A549 (cell line): ENCODE measurements around the gene PMEL. TPM values are rescaled to one million over a fixed set of nuclear protein-coding genes. Genes with fewer than 3 reads are reported as not detected.

Source experiments
- ATAC-seq, 2 experiments: fragments of 200-7000 bp in 1 of 2; fragments of >200 bp in 1 of 2; cut with Nextera tagmentation in 1 of 2; cut with Tn5 transposase in 1 of 2; 3 replicates each; pipeline versions ENCODE4 v1.8.0 to v1.9.1; 2018 to 2020; ENCODE audit warnings: mild to moderate bottlenecking in 1 of 2, moderate library complexity in 1 of 2
- CTCF ChIA-PET: fragments of 300-600 bp; sonication (Branson Sonifier 250); formaldehyde crosslinking; extraction: SDS; loops from one replicate; lab custom pipeline; 2021; ENCODE audit warnings: antibody characterized with exemption, inconsistent platforms; lab: Yijun Ruan, JAX
- POLR2A ChIA-PET: fragments of 350-600 bp; formaldehyde crosslinking; extraction: SDS; loops from one replicate; lab custom pipeline; 2021; ENCODE audit warnings: antibody characterized with exemption, inconsistent platforms; lab: Yijun Ruan, JAX
- DNase-seq, 2 experiments: peaks; one replicate each; pipeline versions ENCODE4 v3.0.0 to v3.0.0-alpha.2; 2011 to 2016; ENCODE audit warnings: low read depth in 1 of 2, low spot score in 1 of 2
- FAIRE-seq: peaks from 2 replicates; lab custom pipeline; 2011; peaks lifted over from hg19 to GRCh38; lab: Jason Lieb, UNC
- H3K27ac ChIP-seq, 2 experiments: fragments of >200 bp; sonication (Bioruptor Twin); formaldehyde crosslinking; 3 replicates each; pipeline ENCODE4 v1.5.1; 2016 to 2017
- H3K4me1 ChIP-seq: fragments of >200 bp; sonication (Bioruptor Twin); formaldehyde crosslinking; 3 replicates; pipeline ENCODE4 v1.6.1; 2016
- H3K4me2 ChIP-seq: fragments of >200 bp; sonication (Bioruptor Twin); formaldehyde crosslinking; 3 replicates; pipeline ENCODE4 v1.6.1; 2016
- H3K4me3 ChIP-seq: fragments of >200 bp; sonication (Bioruptor Twin); formaldehyde crosslinking; 3 replicates; pipeline ENCODE4 v1.5.1; 2016
- H3K9me3 ChIP-seq: fragments of >200 bp; sonication (Bioruptor Twin); formaldehyde crosslinking; 3 replicates; pipeline ENCODE4 v1.6.1; 2016
- CEBPB ChIP-seq, 2 experiments: fragments of >200 bp in 1 of 2; sonication (Bioruptor Twin) in 1 of 2; formaldehyde crosslinking in 1 of 2; IDR thresholded peaks; 2 replicates each; pipeline ENCODE4 v1.6.1; 2012 to 2016
- E2F6 ChIP-seq: IDR thresholded peaks from 2 replicates; pipeline ENCODE4 v1.6.1; 2012; ENCODE audit warnings: low read depth, borderline replicate concordance
- EHF ChIP-seq: fragments of 250-450 bp; sonication (Bioruptor Pico); IDR thresholded peaks from 2 replicates; pipeline ENCODE4 v1.5.0; 2020; ENCODE audit warnings: mild to moderate bottlenecking
- FOSL2 ChIP-seq, 2 experiments: fragments of 450-650 bp in 1 of 2; fragments of >200 bp in 1 of 2; sonication (Bioruptor Twin) in 1 of 2; formaldehyde crosslinking; IDR thresholded peaks; 2 replicates each; pipeline versions ENCODE4 v1.5.0 to v1.6.1; 2016 to 2020; ENCODE audit warnings: mild to moderate bottlenecking in 1 of 2, moderate library complexity in 1 of 2
- FOXS1 ChIP-seq: fragments of 250-450 bp; sonication (Bioruptor Pico); IDR thresholded peaks from 2 replicates; pipeline ENCODE4 v1.5.0; 2020; ENCODE audit warnings: mild to moderate bottlenecking, moderate library complexity
- GATA3 ChIP-seq: IDR thresholded peaks from 2 replicates; pipeline ENCODE4 v1.6.1; 2012; ENCODE audit warnings: borderline replicate concordance
- HEYL ChIP-seq: fragments of 250-450 bp; sonication (Bioruptor Pico); IDR thresholded peaks from 2 replicates; pipeline ENCODE4 v1.8.0; 2021; ENCODE audit warnings: mild to moderate bottlenecking, moderate library complexity
- HOXB13 ChIP-seq: fragments of 250-450 bp; sonication (Bioruptor Pico); IDR thresholded peaks from 2 replicates; pipeline ENCODE4 v1.5.0; 2020; ENCODE audit warnings: low read depth, mild to moderate bottlenecking, moderate library complexity
- HOXB5 ChIP-seq: fragments of 250-450 bp; sonication (Bioruptor Pico); IDR thresholded peaks from 2 replicates; pipeline ENCODE4 v1.5.0; 2020; ENCODE audit warnings: mild to moderate bottlenecking, moderate library complexity
- JUN ChIP-seq, 2 experiments: fragments of >200 bp; sonication (Bioruptor Twin); formaldehyde crosslinking; IDR thresholded peaks; 2 replicates in 1 of 2; 3 replicates in 1 of 2; pipeline ENCODE4 v1.6.1; 2016 to 2017
- KDM1A ChIP-seq: fragments of 200-600 bp; sonication (generic); IDR thresholded peaks from 2 replicates; pipeline ENCODE4 v1.6.1; 2016; ENCODE audit warnings: low read depth, mild to moderate bottlenecking
- MAFK ChIP-seq: fragments of 450-650 bp; IDR thresholded peaks from 2 replicates; pipeline ENCODE4 v1.6.1; 2014; ENCODE audit not compliant: partially characterized antibody
- MAX ChIP-seq: IDR thresholded peaks from 2 replicates; pipeline ENCODE4 v1.6.1; 2012
- PHF8 ChIP-seq: fragments of 200-600 bp; sonication (generic); IDR thresholded peaks from 2 replicates; pipeline ENCODE4 v1.6.1; 2016; ENCODE audit warnings: low read depth, mild to moderate bottlenecking, antibody characterized with exemption, moderate library complexity, borderline replicate concordance
- RAD21 ChIP-seq, 2 experiments: fragments of >200 bp in 1 of 2; sonication (Bioruptor Twin) in 1 of 2; formaldehyde crosslinking in 1 of 2; IDR thresholded peaks in 1 of 2; conservative IDR thresholded peaks in 1 of 2; 2 replicates in 1 of 2; 3 replicates in 1 of 2; pipeline ENCODE4 v1.6.1; 2012 to 2018; ENCODE audit warnings: inconsistent platforms in 1 of 2
- RARB ChIP-seq: fragments of 250-450 bp; sonication (Bioruptor Pico); IDR thresholded peaks from 2 replicates; pipeline ENCODE4 v1.8.0; 2021; ENCODE audit warnings: mild to moderate bottlenecking, moderate library complexity
- RCOR1 ChIP-seq: fragments of 150-350 bp; IDR thresholded peaks from 2 replicates; pipeline ENCODE4 v1.6.1; 2014; ENCODE audit warnings: antibody characterized with exemption, low read length, low read depth
- RFX5 ChIP-seq: fragments of 450-650 bp; IDR thresholded peaks from 2 replicates; pipeline ENCODE4 v1.7.1; 2014; ENCODE audit warnings: antibody characterized with exemption, mild to moderate bottlenecking, moderate library complexity
- RNF2 ChIP-seq: fragments of 200-600 bp; sonication (generic); IDR thresholded peaks from 2 replicates; pipeline ENCODE4 v1.6.1; 2016; ENCODE audit warnings: low read depth, mild to moderate bottlenecking, antibody characterized with exemption, moderate library complexity, borderline replicate concordance
- TFCP2L1 ChIP-seq: fragments of 250-450 bp; sonication (Bioruptor Pico); IDR thresholded peaks from 2 replicates; pipeline ENCODE4 v1.5.0; 2021; ENCODE audit warnings: mild to moderate bottlenecking
- WGBS: methylation state at CpG from one replicate; pipeline ENCODE4 v1.1.6; 2017; ENCODE audit errors: missing lambda C conversion rate; 5-methylcytosine and 5-hydroxymethylcytosine counted together
- polyA plus RNA-seq, 4 experiments: library from polyadenylated mRNA; depleted of rRNA in 3 of 4; stranded (reverse); fragments of >200 nt; fragmentation: RNase III in 1 of 4; extraction: RNeasy Plus Mini Kit Qiagen cat#74134 plus additional on column Dnase treatment in 1 of 4; gene quantifications; 2 replicates in 3 of 4; 3 replicates in 1 of 4; pipeline ENCODE4 v1.2.3, GENCODE V29; 2011 to 2017
- TF ChIP-seq, protein P1 (sequence below): fragments of >200 bp; sonication (Bioruptor Twin); formaldehyde crosslinking; IDR thresholded peaks from 3 replicates; pipeline ENCODE4 v1.6.1; 2016

PMEL gene
- polyA plus RNA-seq, 2 of the 4 experiments (the other 2 are of a cell fraction) = 1.4 to 2.2 TPM

GRCh38 chr12:56011509-56012090 is 45.8 kb upstream of the PMEL start:
- Histone ChIP-seq H3K4me1 (peaks cover 6% of the 10 kb centered on the region; the same call in 2 of the 3 replicates), H3K4me3 (no peak overlapping the region), H3K4me2 (no peak overlapping the region), H3K27ac (no peak overlapping the region), H3K9me3 (no peaks in the 10 kb centered on the region)
- DNase-seq (no peak), FAIRE-seq (no peak), ATAC-seq (no peak)
- no peak for TF ChIP-seq RARB (CRISPR knock-in tag)
- no peak for TF ChIP-seq HOXB5 (CRISPR knock-in tag)
- no peak for TF ChIP-seq KDM1A
- TF ChIP-seq CEBPB (IDR thresholded peaks at IDR 0.05) = no peak
- no peak for TF ChIP-seq E2F6
- no peak for TF ChIP-seq FOXS1
- TF ChIP-seq GATA3 = no peak
- no peak for TF ChIP-seq HEYL (CRISPR knock-in tag)
- TF ChIP-seq, protein P1, sequence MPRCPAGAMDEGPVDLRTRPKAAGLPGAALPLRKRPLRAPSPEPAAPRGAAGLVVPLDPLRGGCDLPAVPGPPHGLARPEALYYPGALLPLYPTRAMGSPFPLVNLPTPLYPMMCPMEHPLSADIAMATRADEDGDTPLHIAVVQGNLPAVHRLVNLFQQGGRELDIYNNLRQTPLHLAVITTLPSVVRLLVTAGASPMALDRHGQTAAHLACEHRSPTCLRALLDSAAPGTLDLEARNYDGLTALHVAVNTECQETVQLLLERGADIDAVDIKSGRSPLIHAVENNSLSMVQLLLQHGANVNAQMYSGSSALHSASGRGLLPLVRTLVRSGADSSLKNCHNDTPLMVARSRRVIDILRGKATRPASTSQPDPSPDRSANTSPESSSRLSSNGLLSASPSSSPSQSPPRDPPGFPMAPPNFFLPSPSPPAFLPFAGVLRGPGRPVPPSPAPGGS = no peak
- TF ChIP-seq RAD21 (conservative IDR thresholded peaks at IDR 0.05 in 1 of 2, IDR thresholded peaks at IDR 0.05 in 1 of 2) = no peak
- ChIA-PET CTCF (interaction anchor here (1.1 to 5.7 kb wide), 4 partner anchors 15 to 273 kb away, joined by 3 to 33 read pairs (median 14); partner anchors contain the start of gene SUOX), POLR2A (no interaction called here)
- WGBS = 92% methylated on average over 2 of the region's 2 CpGs

GRCh38 chr12:56010111-56010570 is 44.3 kb upstream of the PMEL start:
- DNase-seq (no peak), ATAC-seq (no peak)
- no peak overlapping the region for H3K4me2 ChIP-seq
- H3K4me1 ChIP-seq = peaks cover 6% of the 10 kb centered on the region; the same call in 2 of the 3 replicates
- 47% methylated on average over 2 of the region's 2 CpGs for WGBS
- POLR2A ChIA-PET = no interaction called here
- no peaks in the 10 kb centered on the region for H3K9me3 ChIP-seq
- TF ChIP-seq MAFK (no peak), RCOR1 (no peak), HOXB13 (CRISPR knock-in tag) (no peak), MAX (no peak), RFX5 (no peak), TFCP2L1 (CRISPR knock-in tag) (no peak), RNF2 (no peak)
- TF ChIP-seq, all 56 proteins: peak for 0
- Histone ChIP-seq H3K27ac (no peak overlapping the region), H3K4me3 (no peak overlapping the region)
- CTCF ChIA-PET = interaction anchor here (0.7 to 4.3 kb wide), 5 partner anchors 9 to 55 kb away, joined by 3 to 28 read pairs (median 7); partner anchors contain the start of gene SUOX
- no peak for FAIRE-seq

DNA sequence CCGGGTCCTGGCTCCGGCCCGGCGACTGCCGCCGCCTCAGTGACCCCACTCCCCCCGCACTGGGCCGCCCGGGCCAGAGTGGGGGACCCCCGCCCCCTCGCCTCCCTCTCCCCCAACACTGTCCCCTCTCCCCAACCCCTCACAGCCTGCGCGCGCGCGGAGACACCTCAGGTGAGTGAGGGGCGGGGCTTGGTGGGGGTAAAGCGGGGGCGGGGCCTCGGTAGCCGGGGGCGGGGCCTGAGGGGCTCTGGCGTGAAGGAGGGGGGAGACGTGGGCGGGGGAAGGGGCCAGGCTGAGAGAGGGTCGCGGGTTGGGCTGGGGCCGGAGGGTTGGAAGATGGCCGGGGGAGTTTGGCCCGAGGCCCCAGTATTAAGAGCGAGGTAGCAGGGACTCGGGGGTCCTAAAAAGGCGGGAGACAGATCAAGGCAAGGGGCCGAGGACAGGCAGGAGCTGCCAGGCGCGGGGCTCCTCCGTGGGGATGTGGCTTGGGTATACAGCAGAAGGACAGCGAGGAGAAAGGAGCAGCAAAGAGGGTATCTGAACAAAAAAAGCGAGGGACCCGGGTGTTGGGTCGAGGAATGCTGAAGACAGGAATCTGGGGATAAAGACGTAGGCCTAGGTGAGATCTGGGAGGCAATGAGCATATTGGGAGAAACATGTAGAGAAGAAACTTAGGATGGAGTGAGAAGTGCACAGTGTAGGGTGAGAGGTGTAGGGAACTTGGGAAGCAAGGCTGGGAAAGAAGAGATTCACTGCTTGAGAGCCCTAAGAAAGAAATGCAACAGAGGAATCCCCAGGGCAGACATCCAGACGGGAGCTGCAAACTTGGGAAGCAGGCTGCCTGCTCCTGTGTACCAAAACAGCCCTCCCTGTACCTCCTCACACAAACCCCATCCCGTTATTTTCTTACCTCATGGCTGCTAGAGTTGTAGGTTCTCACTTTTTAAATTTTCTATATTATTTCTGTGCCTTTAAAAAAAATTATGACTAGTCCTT is 42.0 kb upstream of the PMEL start:
- CTCF ChIA-PET = interaction anchor here (2.2 to 4.3 kb wide), 4 partner anchors 10 to 22 kb away, joined by 10 to 28 read pairs (median 22); partner anchors contain the start of gene SUOX
- peak overlapping the region; percentile 98 to 99 for H3K27ac ChIP-seq

More for the DNA sequence above, 42.0 kb upstream of the PMEL start:
- DNase-seq (peak in 1 of 2 experiments; percentile 61), ATAC-seq (peak; percentile 72 to 81), FAIRE-seq (no peak)
- Histone ChIP-seq H3K4me3 (peak overlapping the region; percentile 98), H3K4me1 (peaks cover 6% of the 10 kb centered on the region; the same call in 2 of the 3 replicates)
- POLR2A ChIA-PET = interaction anchor here (0.6 to 1.5 kb wide), 5 partner anchors 11 to 56 kb away, joined by 3 to 13 read pairs (median 8); partner anchors contain the start of genes RAB5B and SUOX
- TF ChIP-seq JUN (IDR thresholded peaks at IDR 0.05) = 0 out of 5 replicates have a peak, but pooled peaks of 1 of the 2 experiments have one; percentile 46
- 0 out of 2 replicates have a peak, but pooled peaks have one; percentile 44 for TF ChIP-seq E2F6
- no peak for TF ChIP-seq EHF (CRISPR knock-in tag)
- 0 out of 2 replicates have a peak, but pooled peaks have one; percentile 21 for TF ChIP-seq PHF8
- TF ChIP-seq FOSL2 (IDR thresholded peaks at IDR 0.05) = no peak
- TF ChIP-seq FOSL2 (CRISPR knock-in tag; IDR thresholded peaks at IDR 0.05) = no peak
- TF ChIP-seq, all 56 proteins: peak for 3
- 19% methylated on average over 22 of the region's 44 CpGs for WGBS
- peak overlapping the region; percentile 97 for H3K4me2 ChIP-seq
- H3K9me3 ChIP-seq = no peaks in the 10 kb centered on the region
